ENCODE measurements around the gene NT5C1A. TPM values are rescaled to one million over a fixed set of nuclear protein-coding genes. Genes with fewer than 3 reads are reported as not detected.

The NT5C1A gene
- total and polyA plus RNA-seq, 12 donors, result 0.17 to 7.8 (median 0.97) TPM; not detected in 1

DNA sequence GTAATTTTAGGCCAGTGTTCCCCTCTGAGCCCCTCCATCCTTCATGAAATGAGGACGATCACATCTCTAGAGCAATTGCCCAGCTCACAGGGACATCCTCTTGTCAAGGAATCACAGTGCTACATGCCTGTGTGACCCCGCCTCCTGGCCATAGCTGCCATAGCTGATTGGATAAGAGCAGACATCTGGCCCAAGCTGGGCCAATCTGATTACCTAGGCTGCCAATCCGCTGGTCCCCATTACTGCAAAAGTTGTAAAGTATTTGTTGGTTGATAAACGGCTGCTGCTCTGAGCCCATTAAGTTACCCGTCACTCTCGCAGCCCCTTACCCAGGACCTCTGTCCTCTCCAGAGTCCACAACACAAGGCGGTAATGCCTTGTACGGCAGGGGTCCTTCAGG, 8.3 kb downstream of the NT5C1A start:
- TF ChIP-seq CTCF (IDR thresholded peaks at IDR 0.05) (no peak), POLR2A (IDR thresholded peaks at IDR 0.05) (no peak)
- H3K36me3 ChIP-seq (replicated peaks in 1 of 2), result no peaks in the 10 kb centered on the region
- H3K9me3 ChIP-seq (replicated peaks in 1 of 3), result no peaks in the 10 kb centered on the region
- no peak overlapping the region for H3K27ac ChIP-seq
- intact Hi-C loops (cut with DNase I), result no loop called here
- H3K4me3 ChIP-seq, result no peak overlapping the region
- no peaks in the 10 kb centered on the region for H3K27me3 ChIP-seq
- no peak for DNase-seq
- no peaks in the 10 kb centered on the region for H3K4me1 ChIP-seq (replicated peaks in 1 of 2)
- WGBS, 4 donors, result 84 to 93% (median 87%) methylated on average over 4 to 8 of the region's 8 CpGs

DNA sequence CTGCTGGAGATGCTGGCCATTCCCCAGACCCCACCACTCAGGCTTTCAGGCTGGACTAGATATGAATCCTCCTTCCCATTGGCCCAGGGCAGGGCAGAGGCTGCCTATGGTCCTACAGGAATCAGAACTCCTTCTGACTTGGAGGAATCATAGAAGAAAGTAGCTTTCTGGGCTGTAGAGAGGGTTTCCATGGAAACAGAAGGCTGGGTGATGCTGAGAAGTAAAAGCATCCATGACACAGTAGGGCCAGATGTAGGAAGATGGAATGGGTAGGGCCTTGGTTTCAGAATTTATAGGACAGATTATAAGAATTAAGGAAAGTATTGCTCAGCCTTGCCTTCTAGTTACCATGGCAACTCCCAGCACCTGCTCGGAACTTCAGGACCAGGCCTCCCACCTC, 9.0 kb downstream of the NT5C1A start:
- 85 to 100% (median 89%) methylated on average over 1 of the region's 1 CpG for WGBS, 4 donors
- intact Hi-C loops (cut with DNase I), result no loop called here
- Histone ChIP-seq H3K27ac (no peak overlapping the region), H3K36me3 (replicated peaks in 1 of 2) (no peaks in the 10 kb centered on the region), H3K4me1 (replicated peaks in 1 of 2) (no peaks in the 10 kb centered on the region), H3K27me3 (no peaks in the 10 kb centered on the region), H3K4me3 (no peak overlapping the region), H3K9me3 (replicated peaks in 1 of 3) (no peaks in the 10 kb centered on the region)
- no peak for DNase-seq
- TF ChIP-seq POLR2A (IDR thresholded peaks at IDR 0.05) (no peak), CTCF (IDR thresholded peaks at IDR 0.05) (no peak)

DNA sequence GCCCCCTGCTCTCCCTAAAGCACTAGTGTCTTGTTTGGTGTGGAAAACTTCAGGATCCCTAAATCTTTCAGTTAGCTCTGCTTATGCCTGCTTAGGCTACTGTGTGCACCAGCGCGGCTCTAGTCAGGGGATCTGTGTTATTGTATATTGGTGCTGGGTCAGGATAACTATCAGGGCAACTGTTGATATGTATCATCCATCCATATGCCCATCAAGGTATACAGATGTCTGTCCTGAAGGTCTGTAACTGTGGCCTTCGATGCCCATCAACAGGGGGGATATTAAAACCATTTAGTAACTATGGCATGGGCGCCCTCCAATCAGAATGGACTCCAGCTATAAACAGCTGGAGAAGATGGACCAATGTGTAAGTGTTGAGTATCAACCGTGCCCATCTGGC, 12.4 kb downstream of the NT5C1A start:
- H3K9me3 ChIP-seq (replicated peaks in 1 of 3), result no peaks in the 10 kb centered on the region
- H3K36me3 ChIP-seq (replicated peaks in 1 of 2), result no peaks in the 10 kb centered on the region
- H3K27ac ChIP-seq, result no peak overlapping the region
- TF ChIP-seq POLR2A (IDR thresholded peaks at IDR 0.05) (no peak), CTCF (IDR thresholded peaks at IDR 0.05) (no peak)
- intact Hi-C loops (cut with DNase I), result loop anchor here in 1 of 2 donors (5.0 kb wide), 1 partner anchor 52 kb away; no protein-coding TSS in a partner anchor
- no peak for DNase-seq
- no peak overlapping the region for H3K4me3 ChIP-seq
- no peaks in the 10 kb centered on the region for H3K4me1 ChIP-seq (replicated peaks in 1 of 2)
- 79 to 91% (median 85%) methylated on average over 4 to 5 of the region's 5 CpGs for WGBS, 4 donors
- H3K27me3 ChIP-seq, result no peaks in the 10 kb centered on the region

- no peaks in the 10 kb centered on the region for H3K27me3 ChIP-seq
- H3K9me3 ChIP-seq (replicated peaks in 1 of 3), result no peaks in the 10 kb centered on the region
- intact Hi-C loops (cut with DNase I), result loop anchor here in 1 of 2 donors (5.0 kb wide), 1 partner anchor 52 kb away; no protein-coding TSS in a partner anchor
- H3K4me3 ChIP-seq, result no peak overlapping the region
- TF ChIP-seq POLR2A (IDR thresholded peaks at IDR 0.05), result no peak
- no peak for TF ChIP-seq CTCF (IDR thresholded peaks at IDR 0.05)
- DNase-seq, result no peak
- WGBS, 4 donors, result 88 to 94% (median 92%) methylated on average over 10 to 12 of the region's 12 CpGs
- no peaks in the 10 kb centered on the region for H3K4me1 ChIP-seq (replicated peaks in 1 of 2)
- no peak overlapping the region for H3K27ac ChIP-seq
- no peaks in the 10 kb centered on the region for H3K36me3 ChIP-seq (replicated peaks in 1 of 2)
Observed at GRCh38 chr1:39659110-39659509, 12.8 kb downstream of the NT5C1A start.
